HG03575 (cell line): ENCODE results near the gene PIK3CA.
"Not testable (repeated sequence)": the region's sequence is repeated elsewhere in the genome, so short reads cannot be mapped to it uniquely, and the experiment has no call there.

Source experiments
- ATAC-seq: cut with Tn5 transposase; IDR thresholded peaks from one replicate; pipeline ENCODE4 v1.9.1; 2021; ENCODE audit not compliant: unreplicated experiment, insufficient number of reproducible peaks, low FRiP score; ENCODE audit errors: extremely low read depth

The PIK3CA gene

DNA sequence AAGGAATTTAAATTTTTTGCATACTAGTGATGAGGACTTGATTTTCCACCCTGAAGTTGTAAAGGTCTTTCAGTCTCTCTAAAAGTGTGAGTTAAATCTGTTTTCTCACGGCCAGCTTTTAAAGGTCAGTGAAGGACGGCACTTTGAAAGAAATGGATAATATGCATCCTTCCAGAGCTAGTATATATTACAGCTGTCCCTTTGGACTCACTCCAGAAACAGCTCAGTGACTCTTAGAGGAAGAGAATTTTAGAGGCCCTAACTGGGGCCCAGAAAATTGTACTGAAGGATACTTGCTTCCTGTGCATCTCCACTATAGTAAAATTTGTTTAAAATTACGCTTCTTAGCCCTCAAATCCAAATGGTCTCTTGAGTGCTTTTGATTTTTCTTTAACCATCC, 41.6 kb downstream of the PIK3CA start:
- no peak for ATAC-seq

DNA sequence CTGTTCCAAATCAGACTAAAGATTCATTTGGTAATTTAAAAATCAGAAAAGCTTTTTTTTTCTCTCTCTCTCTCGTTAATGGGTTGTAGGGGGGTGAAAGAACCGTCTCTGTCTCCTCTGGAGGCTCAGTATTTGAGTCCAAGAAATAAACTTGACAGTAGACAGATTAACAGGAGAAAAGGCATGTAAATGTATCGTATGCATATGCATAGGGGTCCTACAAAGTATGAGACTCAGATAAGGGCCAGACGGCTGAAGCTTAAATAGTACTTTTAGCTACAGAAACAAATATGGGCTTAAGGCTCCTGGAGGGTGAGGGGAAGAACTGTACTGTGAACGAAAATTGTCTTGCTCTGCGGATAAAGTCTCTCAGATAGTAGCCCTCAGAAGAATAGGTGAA, 42.4 kb downstream of the PIK3CA start:
- no peak for ATAC-seq

DNA sequence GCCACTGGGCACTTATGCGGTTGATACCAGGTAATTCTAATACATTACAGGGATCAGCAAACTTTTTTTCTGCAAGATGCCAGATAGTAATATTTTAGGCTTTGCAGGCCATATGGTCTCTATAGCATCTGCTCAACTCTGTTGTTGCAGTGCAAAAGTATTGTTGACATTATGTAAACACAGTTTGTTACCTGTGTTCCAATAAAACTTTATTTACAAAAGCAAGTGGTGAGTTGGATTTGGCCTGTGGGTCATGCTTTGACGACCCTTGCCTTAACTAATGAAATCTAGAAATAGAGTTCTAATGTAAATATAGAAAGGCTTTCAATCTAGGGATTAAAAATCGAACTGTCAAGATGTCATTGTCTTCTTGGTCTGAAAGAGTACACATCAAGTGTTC, 44.4 kb downstream of the PIK3CA start:
- ATAC-seq = no peak

DNA sequence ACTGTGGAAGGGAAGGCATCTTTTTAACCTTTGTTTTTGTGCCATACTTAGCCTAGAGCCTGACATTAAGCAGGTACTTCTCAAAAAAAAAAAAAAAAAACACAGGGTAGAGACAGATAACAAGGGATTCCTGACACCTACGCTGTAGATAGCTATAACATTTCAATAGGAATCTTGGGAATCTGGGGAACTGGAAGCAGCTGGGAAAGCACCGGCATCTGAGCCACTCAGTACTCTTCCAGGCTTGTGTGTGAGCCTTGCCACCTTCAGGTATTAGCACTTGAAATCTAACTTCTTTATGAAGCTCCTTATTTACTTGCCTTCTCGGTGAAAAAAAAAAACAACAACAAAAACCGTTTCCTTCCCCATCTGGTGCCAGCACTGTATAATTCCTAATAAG, 46.8 kb downstream of the PIK3CA start:
- no peak for ATAC-seq

DNA sequence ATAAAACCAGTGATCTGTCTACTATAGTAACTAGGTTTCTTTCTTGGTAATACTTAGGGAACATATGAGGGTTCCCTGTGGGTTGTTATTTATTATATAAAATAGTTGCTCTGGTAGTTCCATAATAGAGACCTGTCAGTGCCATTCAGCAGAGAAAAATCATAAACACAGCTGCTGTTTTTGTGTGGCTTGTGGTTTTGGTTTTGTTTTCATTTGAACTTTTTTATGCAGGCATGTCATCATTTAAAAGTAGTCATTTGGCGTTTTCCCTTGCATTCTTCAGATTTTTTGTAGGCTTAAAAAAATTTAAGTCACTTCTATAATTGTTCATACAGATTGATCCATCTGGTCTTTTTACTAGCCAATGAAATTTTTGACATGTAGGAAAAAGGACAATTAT, 47.9 kb downstream of the PIK3CA start:
- peak; percentile 78 for ATAC-seq

DNA sequence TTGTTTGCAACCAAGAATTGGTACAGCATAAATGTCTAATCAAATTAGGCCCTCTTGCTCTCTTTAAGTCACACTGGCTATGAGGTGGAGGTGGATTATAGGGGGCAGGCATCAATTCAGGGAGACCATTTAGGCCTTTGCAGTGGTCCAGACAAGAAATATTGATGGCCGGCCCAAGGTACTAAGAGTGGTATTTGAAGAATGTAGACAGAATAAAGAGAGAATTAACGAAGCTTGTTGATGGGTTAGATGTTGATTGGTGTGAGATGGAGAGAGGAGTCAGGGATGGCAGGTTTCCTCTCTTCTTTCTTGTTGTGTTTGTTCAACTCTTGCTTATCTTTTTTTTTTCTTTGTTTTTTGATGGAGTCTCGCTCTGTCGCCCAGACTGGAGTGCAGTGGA, 48.5 kb downstream of the PIK3CA start:
- ATAC-seq = no peak

DNA sequence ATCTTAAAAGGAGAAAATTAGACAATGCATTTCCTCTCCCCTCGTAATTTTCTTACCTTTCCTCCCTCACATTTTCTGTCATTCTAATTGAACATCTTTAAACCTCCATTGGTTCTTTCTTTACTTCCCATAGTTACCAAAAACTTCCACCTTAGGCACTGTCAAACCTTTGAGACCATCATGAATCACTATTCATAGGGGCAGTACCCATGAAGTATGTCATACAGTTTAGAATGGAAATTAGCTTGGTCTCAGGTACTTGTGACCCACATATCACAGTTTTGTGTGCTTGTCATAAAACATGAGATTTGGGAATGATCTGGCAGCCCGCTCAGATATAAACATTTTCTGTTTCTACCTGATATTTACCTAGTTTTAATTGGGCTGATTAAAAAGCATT, 52.6 kb downstream of the PIK3CA start:
- no peak for ATAC-seq

DNA sequence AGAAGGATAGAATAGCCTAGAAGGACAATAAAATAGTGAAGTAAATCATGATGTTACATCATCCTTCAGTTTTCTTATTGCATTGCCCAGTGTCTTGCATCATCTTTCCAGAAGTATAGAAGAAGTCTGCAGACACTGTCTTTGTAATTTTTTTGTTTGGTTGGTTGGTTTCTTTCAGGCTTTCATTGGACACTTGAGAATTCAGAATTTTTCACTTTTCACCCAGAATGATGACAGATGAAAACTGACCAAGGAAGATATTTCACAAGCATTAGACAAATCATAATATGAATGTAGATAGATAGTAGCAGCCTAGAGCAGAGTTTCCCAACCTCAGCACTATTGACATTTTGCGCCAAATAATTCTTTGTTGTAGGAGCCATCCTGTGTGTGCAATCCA, 67.4 kb downstream of the PIK3CA start:
- not testable (repeated sequence) for ATAC-seq

DNA sequence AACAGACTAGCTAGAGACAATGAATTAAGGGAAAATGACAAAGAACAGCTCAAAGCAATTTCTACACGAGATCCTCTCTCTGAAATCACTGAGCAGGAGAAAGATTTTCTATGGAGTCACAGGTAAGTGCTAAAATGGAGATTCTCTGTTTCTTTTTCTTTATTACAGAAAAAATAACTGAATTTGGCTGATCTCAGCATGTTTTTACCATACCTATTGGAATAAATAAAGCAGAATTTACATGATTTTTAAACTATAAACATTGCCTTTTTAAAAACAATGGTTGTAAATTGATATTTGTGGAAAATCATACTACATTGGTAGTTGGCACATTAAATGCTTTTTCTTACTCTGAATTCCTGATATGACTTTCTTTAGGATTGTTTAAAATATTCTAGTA, 70.1 kb downstream of the PIK3CA start:
- not testable (repeated sequence) for ATAC-seq

DNA sequence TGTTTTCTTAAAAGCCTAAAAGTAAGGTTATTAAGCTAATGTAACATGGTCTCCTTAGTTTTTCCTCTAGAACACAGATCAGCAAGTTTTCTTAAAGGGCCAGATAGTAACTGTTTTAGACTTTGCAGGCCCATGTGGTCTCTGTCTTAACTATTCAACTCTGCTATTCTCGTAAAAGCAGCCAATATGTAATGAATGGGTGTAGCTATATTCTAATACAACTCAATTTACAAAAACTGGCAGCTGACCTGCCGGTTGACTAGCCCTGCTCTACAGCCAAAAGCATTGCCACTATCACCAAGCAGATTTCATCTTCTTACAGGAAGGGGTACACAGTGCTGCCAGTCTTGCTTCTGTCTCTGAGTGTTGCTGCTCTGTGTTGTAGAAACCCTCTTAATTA, 75.4 kb downstream of the PIK3CA start:
- no peak for ATAC-seq

DNA sequence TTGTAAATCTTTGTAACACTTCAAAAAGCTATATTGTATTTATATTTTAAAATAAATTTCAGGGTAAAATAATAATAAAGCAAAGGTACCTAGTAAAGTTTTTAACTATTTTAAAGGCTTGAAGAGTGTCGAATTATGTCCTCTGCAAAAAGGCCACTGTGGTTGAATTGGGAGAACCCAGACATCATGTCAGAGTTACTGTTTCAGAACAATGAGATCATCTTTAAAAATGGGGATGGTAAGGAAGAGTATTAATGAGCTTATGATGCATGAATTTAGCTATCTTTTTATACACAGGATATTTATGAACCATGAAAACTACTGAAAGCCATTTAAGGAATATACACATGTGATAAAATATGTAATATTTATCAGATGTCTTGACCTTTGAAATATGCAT, 76.4 kb downstream of the PIK3CA start:
- ATAC-seq = no peak

DNA sequence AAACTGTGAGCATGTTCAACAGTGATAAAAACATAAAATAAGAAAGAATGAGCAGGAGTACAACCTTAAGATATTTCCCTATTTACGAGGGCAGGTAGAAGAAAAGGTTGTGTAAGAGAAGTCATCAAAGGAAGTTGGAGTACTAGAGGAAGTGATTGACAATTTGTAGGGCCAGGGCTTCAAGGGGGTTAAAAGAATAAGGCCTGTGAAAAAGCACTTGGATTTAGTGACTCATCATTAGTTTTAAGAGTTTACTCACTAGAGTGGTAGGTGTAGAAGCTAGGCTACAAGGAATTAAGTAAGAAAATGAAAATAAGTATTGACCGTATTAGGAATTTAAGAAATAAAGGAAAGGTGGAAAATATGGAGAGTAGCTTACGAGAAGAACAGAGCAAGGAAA, 79.2 kb downstream of the PIK3CA start:
- no peak for ATAC-seq

DNA sequence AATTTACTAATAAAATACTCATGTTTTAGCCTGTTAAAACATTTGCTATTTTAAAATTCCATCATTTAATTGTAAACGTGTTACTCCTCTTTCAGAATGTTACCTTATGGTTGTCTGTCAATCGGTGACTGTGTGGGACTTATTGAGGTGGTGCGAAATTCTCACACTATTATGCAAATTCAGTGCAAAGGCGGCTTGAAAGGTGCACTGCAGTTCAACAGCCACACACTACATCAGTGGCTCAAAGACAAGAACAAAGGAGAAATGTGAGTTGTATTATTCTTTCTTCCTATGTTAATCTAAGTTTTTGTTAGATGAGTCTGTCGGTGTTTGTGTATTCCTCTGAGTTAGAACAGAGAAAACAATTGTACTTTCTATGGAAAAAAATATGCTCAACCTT, 81.0 kb downstream of the PIK3CA start:
- no peak for ATAC-seq

DNA sequence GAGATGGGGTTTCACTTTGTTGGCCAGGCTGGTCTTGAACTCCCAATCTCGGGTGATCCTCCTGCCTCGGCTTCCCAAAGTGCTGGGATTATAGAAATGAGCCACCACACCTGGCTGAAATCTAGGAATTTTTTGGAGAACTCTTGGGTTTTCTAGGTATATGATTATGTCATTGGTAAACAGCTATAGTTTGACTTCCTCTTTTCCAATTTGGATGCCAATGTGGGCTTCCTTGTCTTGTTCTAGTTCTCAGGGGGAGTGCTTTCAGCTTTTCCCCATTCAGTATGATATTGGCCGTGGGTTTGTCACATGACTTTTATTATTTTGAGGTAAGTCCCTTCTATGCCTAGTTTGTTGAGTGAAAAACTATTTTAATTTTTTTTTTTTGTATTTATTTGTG, 84.9 kb downstream of the PIK3CA start:
- no peak for ATAC-seq

DNA sequence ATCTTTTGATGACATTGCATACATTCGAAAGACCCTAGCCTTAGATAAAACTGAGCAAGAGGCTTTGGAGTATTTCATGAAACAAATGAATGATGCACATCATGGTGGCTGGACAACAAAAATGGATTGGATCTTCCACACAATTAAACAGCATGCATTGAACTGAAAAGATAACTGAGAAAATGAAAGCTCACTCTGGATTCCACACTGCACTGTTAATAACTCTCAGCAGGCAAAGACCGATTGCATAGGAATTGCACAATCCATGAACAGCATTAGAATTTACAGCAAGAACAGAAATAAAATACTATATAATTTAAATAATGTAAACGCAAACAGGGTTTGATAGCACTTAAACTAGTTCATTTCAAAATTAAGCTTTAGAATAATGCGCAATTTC, 86.0 kb downstream of the PIK3CA start:
- ATAC-seq = no peak

DNA sequence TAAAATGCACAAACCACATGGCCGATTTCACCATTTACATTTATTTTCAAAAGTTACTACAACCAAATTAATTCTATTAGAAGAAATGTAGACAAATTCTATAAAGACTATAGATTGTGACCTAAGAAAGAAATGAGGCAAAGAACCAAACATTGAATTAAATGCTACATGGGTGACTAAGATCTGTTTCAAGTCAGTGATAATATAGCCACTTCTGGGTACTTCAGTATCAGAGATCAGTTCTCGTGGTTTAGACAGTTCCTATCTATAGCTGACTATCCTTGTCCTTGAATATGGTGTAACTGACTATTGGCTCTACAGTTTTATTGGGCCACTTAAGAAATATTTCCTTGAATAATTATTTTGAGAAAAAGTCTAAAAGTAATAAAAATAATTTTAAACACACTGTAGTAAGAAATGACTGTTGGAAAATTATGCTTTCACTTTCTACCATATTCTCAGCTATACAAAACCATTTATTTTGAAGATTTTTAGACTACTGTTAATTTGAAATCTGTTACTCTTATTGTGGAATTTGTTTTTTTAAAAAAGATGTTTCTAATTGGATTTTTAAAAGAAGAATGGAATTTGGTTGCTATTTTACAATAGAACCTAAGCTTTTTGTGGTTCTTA, 88.6 kb downstream of the PIK3CA start:
- no peak for ATAC-seq

DNA sequence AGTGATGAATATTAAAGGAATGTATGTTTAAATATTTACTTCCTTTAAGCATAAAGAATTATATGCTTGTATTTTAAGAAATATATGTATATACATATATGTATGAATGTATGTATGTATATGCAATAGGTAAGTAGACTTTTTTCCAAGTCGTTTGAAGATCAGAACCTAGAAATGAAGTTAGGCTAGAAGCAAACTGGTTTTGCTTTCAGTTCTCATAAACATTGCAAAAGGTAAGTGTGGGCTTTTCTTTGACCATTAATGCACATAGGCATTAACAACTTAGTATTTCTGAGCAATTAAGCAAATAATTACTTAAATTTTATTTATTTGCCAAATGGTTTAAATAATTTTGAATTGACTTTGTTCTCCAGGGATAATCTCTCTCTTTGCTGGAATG, 92.1 kb downstream of the PIK3CA start:
- ATAC-seq = not testable (repeated sequence)

DNA sequence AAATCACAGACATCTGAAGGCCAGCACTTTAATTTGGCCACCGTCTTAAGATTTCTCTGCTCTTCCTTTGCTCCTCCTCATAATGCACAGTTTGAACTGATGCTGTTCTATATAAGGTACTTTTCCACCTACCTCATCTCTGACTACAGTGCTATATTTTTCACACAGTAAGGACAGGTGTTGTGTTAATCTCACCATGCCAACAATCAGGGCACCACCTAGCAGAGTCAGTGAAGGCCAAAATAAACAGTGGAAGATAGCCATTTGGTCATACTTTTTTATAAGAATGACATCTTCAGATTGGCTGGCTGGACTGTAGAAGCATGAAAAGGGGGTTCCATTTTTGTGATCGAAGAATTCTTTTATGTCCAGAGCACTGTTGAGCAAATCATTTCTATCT, 94.7 kb downstream of the PIK3CA start:
- not testable (repeated sequence) for ATAC-seq

DNA sequence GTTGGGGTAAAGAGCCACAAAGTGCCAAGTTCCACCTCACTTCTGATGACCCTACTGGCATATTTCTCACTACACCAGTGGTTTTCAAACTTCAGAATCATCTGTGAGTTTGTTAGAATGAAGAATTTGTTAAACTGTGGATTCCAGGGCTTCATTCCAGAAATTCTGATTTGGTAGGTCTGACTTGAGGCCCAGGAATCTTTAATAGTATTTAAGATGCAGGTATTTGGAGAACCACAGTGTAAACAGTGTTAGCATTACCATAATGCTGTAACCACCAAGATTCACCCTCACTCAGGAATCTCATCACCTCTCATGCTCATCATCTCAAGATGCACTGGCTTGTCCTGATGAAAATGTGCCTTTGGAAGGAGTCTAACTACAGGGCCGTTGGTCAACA, 96.7 kb downstream of the PIK3CA start:
- no peak for ATAC-seq

DNA sequence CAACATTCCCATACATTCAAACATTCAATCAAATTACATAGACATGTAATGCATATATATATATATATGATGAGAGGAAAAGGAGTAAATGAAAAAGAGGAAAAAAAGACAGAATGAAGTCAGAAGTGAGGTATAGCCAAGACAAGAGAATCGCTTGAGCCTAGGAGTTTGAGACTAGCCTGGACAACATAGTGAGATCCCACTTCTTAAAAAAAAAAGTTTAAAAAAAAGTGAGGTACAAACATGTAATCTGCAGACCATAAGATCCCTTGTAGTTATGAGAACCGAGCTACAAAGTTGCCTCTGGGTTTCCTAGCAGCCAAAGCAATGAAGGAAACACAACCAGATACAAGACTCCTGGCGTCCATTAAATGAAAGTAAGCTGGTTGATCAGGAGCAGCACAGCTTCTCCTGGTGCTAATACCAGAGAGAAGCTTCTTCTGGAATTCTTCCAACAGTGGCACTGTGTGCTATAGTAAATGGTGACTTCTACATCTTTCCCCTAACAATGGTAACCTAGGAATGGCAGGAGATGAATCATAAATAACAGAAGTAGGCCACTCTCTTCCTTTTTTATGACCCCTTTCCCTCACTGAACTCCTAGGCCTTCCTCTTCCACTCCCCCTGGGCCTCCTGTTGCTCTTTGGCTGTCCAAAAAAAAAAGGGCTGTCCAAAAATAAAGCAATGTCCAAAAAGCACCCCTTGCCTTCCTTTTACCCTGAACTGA, 99.3 kb downstream of the PIK3CA start:
- no peak for ATAC-seq
